H9 (cell line): Measurements from ENCODE around the gene SH3RF3. TPM values are rescaled to one million over a fixed set of nuclear protein-coding genes. Genes with fewer than 3 reads are reported as not detected.
A peak's percentile ranks its signal among the peaks of the same experiment; 100 is the strongest.

Source experiments
- DNase-seq: peaks from one replicate; pipeline ENCODE4 v3.0.0-alpha.2; 2017
- H2AFZ ChIP-seq: one replicate; pipeline ENCODE4 v1.6.1; 2013; ENCODE audit warnings: mild to moderate bottlenecking, low read length, control low read depth, moderate library complexity
- H2AK5ac ChIP-seq: 2 replicates; pipeline ENCODE4 v1.6.1; 2013; ENCODE audit warnings: low read length, control low read depth, mixed read lengths; ENCODE audit not compliant: insufficient read length
- H2BK120ac ChIP-seq: one replicate; pipeline ENCODE4 v1.6.1; 2013; ENCODE audit warnings: low read depth, mild to moderate bottlenecking, low read length, control low read depth, inconsistent platforms; ENCODE audit not compliant: poor library complexity, severe bottlenecking
- H2BK12ac ChIP-seq: 2 replicates; pipeline ENCODE4 v1.6.1; 2013; ENCODE audit warnings: low read length, control low read depth, mixed read lengths, low read depth; ENCODE audit not compliant: insufficient read length
- H2BK15ac ChIP-seq: 2 replicates; pipeline ENCODE4 v1.6.1; 2013; ENCODE audit warnings: low read depth, low read length, control low read depth
- H2BK20ac ChIP-seq: one replicate; pipeline ENCODE4 v1.6.1; 2013; ENCODE audit warnings: low read depth, mild to moderate bottlenecking, low read length, control low read depth, inconsistent platforms; ENCODE audit not compliant: poor library complexity, severe bottlenecking
- H2BK5ac ChIP-seq: 2 replicates; pipeline ENCODE4 v1.6.1; 2013; ENCODE audit warnings: low read length, control low read depth, mixed read lengths; ENCODE audit not compliant: insufficient read length
- H3K14ac ChIP-seq: 2 replicates; pipeline ENCODE4 v1.6.1; 2013; ENCODE audit warnings: low read length, control low read depth; ENCODE audit not compliant: insufficient read depth
- H3K18ac ChIP-seq: 2 replicates; pipeline ENCODE4 v1.6.1; 2013; ENCODE audit warnings: low read depth, mild to moderate bottlenecking, mixed read lengths, low read length, control low read depth; ENCODE audit not compliant: insufficient read length
- H3K23ac ChIP-seq: 2 replicates; pipeline ENCODE4 v1.6.1; 2013; ENCODE audit warnings: low read length, control low read depth, mixed read lengths, low read depth; ENCODE audit not compliant: insufficient read length
- H3K23me2 ChIP-seq: 2 replicates; pipeline ENCODE4 v1.6.1; 2013; ENCODE audit warnings: low read depth, mild to moderate bottlenecking, mixed read lengths, low read length, control low read depth; ENCODE audit not compliant: insufficient read length, poor library complexity, severe bottlenecking
- H3K27ac ChIP-seq: 2 replicates; pipeline ENCODE4 v1.5.1; 2013; ENCODE audit warnings: low read length, control low read depth, mixed read lengths, low read depth; ENCODE audit not compliant: insufficient read length
- H3K27me3 ChIP-seq: 2 replicates; pipeline ENCODE4 v1.6.1; 2013; ENCODE audit warnings: low read length, control low read depth, inconsistent platforms; ENCODE audit not compliant: insufficient read depth
- H3K4ac ChIP-seq: 2 replicates; pipeline ENCODE4 v1.6.1; 2013; ENCODE audit warnings: low read depth, mild to moderate bottlenecking, control low read depth, inconsistent platforms, low read length, moderate library complexity
- H3K4me1 ChIP-seq: 2 replicates; pipeline ENCODE4 v1.6.1; 2013; ENCODE audit warnings: low read length, control low read depth, inconsistent platforms; ENCODE audit not compliant: insufficient read depth
- H3K4me2 ChIP-seq: 2 replicates; pipeline ENCODE4 v1.6.1; 2013; ENCODE audit warnings: low read length, control low read depth, mixed read lengths; ENCODE audit not compliant: insufficient read length, insufficient read depth
- H3K56ac ChIP-seq: 2 replicates; pipeline ENCODE4 v1.6.1; 2013; ENCODE audit warnings: low read depth, mild to moderate bottlenecking, mixed read lengths, low read length, control low read depth; ENCODE audit not compliant: insufficient read length
- H3K79me1 ChIP-seq: 2 replicates; pipeline ENCODE4 v1.6.1; 2013; ENCODE audit warnings: low read depth, mild to moderate bottlenecking, moderate library complexity, low read length, control low read depth, inconsistent platforms; ENCODE audit not compliant: insufficient read depth, poor library complexity, severe bottlenecking
- H3K79me2 ChIP-seq: 2 replicates; pipeline ENCODE4 v1.6.1; 2013; ENCODE audit warnings: low read length, control low read depth, inconsistent platforms; ENCODE audit not compliant: insufficient read depth
- H3K9ac ChIP-seq: 2 replicates; pipeline ENCODE4 v1.6.1; 2013; ENCODE audit warnings: low read length, control low read depth, mixed read lengths; ENCODE audit not compliant: insufficient read length; ENCODE audit errors: extremely low read depth
- H3K9me3 ChIP-seq: one replicate; pipeline ENCODE4 v1.6.1; 2013; ENCODE audit warnings: low read depth, low read length, inconsistent platforms; ENCODE audit not compliant: control insufficient read depth
- H3T11ph ChIP-seq: one replicate; pipeline ENCODE4 v1.6.1; 2013; ENCODE audit warnings: mild to moderate bottlenecking, low read length, control low read depth, inconsistent platforms
- H4K20me1 ChIP-seq: one replicate; pipeline ENCODE4 v1.6.1; 2013; ENCODE audit not compliant: control insufficient read depth, insufficient read length, insufficient read depth
- H4K5ac ChIP-seq: 2 replicates; pipeline ENCODE4 v1.6.1; 2013; ENCODE audit warnings: low read depth, mild to moderate bottlenecking, mixed read lengths, low read length, control low read depth; ENCODE audit not compliant: insufficient read length
- H4K8ac ChIP-seq: replicated peaks from 2 replicates; pipeline ENCODE4 v1.6.1; 2013; ENCODE audit warnings: low read length, control low read depth, mixed read lengths, low read depth; ENCODE audit not compliant: insufficient read length
- H4K91ac ChIP-seq: 2 replicates; pipeline ENCODE4 v1.6.1; 2013; ENCODE audit warnings: low read depth, mild to moderate bottlenecking, moderate library complexity, mixed read lengths, low read length, control low read depth; ENCODE audit not compliant: insufficient read length
- H3K27ac Mint-ChIP-seq, 3 experiments: 2 replicates in 2 of 3; 3 replicates in 1 of 3; pipeline ENCODE4 v1.8.0; 2020 to 2021; ENCODE audit warnings: mixed read lengths in 3 of 3, mild to moderate bottlenecking in 1 of 3, moderate library complexity in 1 of 3
- H3K27me3 Mint-ChIP-seq: 2 replicates; pipeline ENCODE4 v1.8.0; 2021; ENCODE audit warnings: low read depth, mild to moderate bottlenecking, moderate library complexity, mixed read lengths
- H3K36me3 Mint-ChIP-seq, 3 experiments: 2 replicates in 2 of 3; 3 replicates in 1 of 3; pipeline ENCODE4 v1.8.0; 2020 to 2021; ENCODE audit warnings: low read depth in 3 of 3, mixed read lengths in 3 of 3; ENCODE audit not compliant: insufficient read depth in 1 of 3
- H3K4me1 Mint-ChIP-seq, 2 experiments: 2 replicates each; pipeline ENCODE4 v1.8.0; 2020; ENCODE audit warnings: mixed read lengths in 2 of 2
- H3K4me3 Mint-ChIP-seq, 2 experiments: 2 replicates in 1 of 2; 3 replicates in 1 of 2; pipeline ENCODE4 v1.8.0; 2020 to 2021; ENCODE audit warnings: mild to moderate bottlenecking in 2 of 2, mixed read lengths in 2 of 2, moderate library complexity in 1 of 2
- H3K9me3 Mint-ChIP-seq, 2 experiments: 2 replicates in 1 of 2; 3 replicates in 1 of 2; pipeline ENCODE4 v1.8.0; 2020; ENCODE audit warnings: mild to moderate bottlenecking in 2 of 2, mixed read lengths in 2 of 2, moderate library complexity in 1 of 2
- CTCF ChIP-seq: fragments of 200-600 bp; sonication (generic); conservative IDR thresholded peaks from 3 replicates; pipeline ENCODE4 v1.8.0; 2021; ENCODE audit warnings: antibody characterized with exemption, mild to moderate bottlenecking
- WGBS: extraction: QIAGEN DNeasy Blood & Tissue Kit; methylation state at CpG from one replicate; pipeline ENCODE4 v1.1.7; 2013; ENCODE audit warnings: missing lambda C conversion rate, low lambda C conversion rate, mixed read lengths; ENCODE audit not compliant: insufficient read length; ENCODE audit errors: extremely low coverage; 5-methylcytosine and 5-hydroxymethylcytosine counted together
- total RNA-seq: library from RNA; stranded (reverse); gene quantifications from 2 replicates; pipeline ENCODE4 v1.2.1, GENCODE V29; 2021

SH3RF3 gene
- total RNA-seq, 1 experiment from 2014 or later = 0.46 TPM

- H3K4ac ChIP-seq = no peak overlapping the region
- H3K27ac ChIP-seq = no peak overlapping the region
- H4K5ac ChIP-seq = no peak overlapping the region
- peaks cover 38 to 56% of the 10 kb centered on the region in 2 experiments for H3K4me1 Mint-ChIP-seq
- DNase-seq = no peak
- no peak overlapping the region for H2BK5ac ChIP-seq
- peaks cover 0 to 7% of the 10 kb centered on the region in 2 experiments; a peak in 2 of 5 replicates for H3K9me3 Mint-ChIP-seq
- no peak overlapping the region for H2BK120ac ChIP-seq
- no peaks in the 10 kb centered on the region for H3K23me2 ChIP-seq
- no peak overlapping the region for H2AK5ac ChIP-seq
- no peak overlapping the region for H2BK15ac ChIP-seq
- no peak overlapping the region for H4K8ac ChIP-seq
- H3K27ac Mint-ChIP-seq = peak overlapping the region in 1 of 3 experiments; percentile 33; a peak in 2 of 7 replicates
- no peaks in the 10 kb centered on the region for H3K27me3 ChIP-seq
- peaks cover 17% of the 10 kb centered on the region for H3K27me3 Mint-ChIP-seq
- no peak overlapping the region for H3K4me2 ChIP-seq
- no CpG with 5 or more reads among the region's 4 CpGs for WGBS
- H4K91ac ChIP-seq = no peak overlapping the region
- no peak for TF ChIP-seq CTCF
- no peak overlapping the region for H3K18ac ChIP-seq
- H2AFZ ChIP-seq = no peak overlapping the region
- no peaks in the 10 kb centered on the region for H3K79me1 ChIP-seq
- no peak overlapping the region for H3T11ph ChIP-seq
- no peak overlapping the region for H2BK20ac ChIP-seq
- no peak overlapping the region for H2BK12ac ChIP-seq
- H3K4me3 Mint-ChIP-seq = no peak overlapping the region
- no peak overlapping the region for H3K9ac ChIP-seq
- no peaks in the 10 kb centered on the region for H3K79me2 ChIP-seq
- H4K20me1 ChIP-seq = peaks cover 4% of the 10 kb centered on the region
- H3K4me1 ChIP-seq = peaks cover 7% of the 10 kb centered on the region; the same call in 1 of the 2 replicates
- no peak overlapping the region for H3K56ac ChIP-seq
- peaks cover 0 to 4% (median 0%) of the 10 kb centered on the region in 3 experiments; a peak in 2 of 7 replicates for H3K36me3 Mint-ChIP-seq
- H3K23ac ChIP-seq = no peak overlapping the region
- no peaks in the 10 kb centered on the region for H3K9me3 ChIP-seq
- H3K14ac ChIP-seq = no peak overlapping the region
Observed at GRCh38 chr2:109387221-109387735, 258.3 kb downstream of the SH3RF3 start.
